Breast epithelium (tissue), 3 donors: ENCODE results near the gene TIGD3.

Experiments
- POLR2A ChIP-seq: fragments of 450-650 bp; IDR thresholded peaks from one replicate; pipeline ENCODE4 v1.6.1; 2016; ENCODE audit warnings: antibody characterized with exemption, mild to moderate bottlenecking, moderate library complexity
- TF ChIP-seq, protein P1 (sequence below), 3 donors: fragments of 450-650 bp; IDR thresholded peaks; one replicate each; pipeline ENCODE4 v1.5.1; 2016 to 2017; ENCODE audit warnings: antibody characterized with exemption in 3 of 3, mild to moderate bottlenecking in 3 of 3, moderate library complexity in 3 of 3

DNA sequence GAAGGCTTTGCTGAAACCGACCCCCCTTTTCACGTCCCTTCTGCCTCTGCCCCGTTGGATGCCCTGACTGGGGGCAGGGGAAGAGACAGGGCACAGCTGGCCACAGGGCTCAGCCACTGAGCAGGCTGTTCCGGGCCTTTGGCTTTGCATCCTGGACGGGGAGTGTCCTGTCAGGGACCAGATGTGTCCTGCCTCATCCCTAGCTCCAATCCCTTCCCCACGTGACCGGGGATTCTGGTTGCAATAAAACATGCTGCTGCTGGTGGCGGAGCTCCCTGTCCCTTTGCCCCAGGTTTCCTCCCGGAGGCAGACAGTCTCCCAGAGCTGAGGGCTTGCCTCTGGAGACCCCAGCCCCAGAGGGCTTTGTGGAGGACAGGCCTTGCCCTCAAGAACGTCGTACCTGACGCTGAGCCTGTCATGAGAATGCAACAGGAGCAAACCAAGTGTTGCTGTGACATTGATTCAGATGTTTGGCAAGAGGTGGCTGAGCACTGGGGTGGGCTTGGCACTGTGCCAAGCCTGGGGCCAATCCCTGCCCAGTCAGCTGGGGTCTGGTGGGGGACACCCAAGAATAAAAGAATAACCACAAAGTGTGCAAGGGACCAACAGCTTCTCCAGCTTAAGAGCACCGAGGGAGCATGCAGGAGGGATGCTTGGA is 32.6 kb upstream of the TIGD3 start:
- TF ChIP-seq, protein P1, sequence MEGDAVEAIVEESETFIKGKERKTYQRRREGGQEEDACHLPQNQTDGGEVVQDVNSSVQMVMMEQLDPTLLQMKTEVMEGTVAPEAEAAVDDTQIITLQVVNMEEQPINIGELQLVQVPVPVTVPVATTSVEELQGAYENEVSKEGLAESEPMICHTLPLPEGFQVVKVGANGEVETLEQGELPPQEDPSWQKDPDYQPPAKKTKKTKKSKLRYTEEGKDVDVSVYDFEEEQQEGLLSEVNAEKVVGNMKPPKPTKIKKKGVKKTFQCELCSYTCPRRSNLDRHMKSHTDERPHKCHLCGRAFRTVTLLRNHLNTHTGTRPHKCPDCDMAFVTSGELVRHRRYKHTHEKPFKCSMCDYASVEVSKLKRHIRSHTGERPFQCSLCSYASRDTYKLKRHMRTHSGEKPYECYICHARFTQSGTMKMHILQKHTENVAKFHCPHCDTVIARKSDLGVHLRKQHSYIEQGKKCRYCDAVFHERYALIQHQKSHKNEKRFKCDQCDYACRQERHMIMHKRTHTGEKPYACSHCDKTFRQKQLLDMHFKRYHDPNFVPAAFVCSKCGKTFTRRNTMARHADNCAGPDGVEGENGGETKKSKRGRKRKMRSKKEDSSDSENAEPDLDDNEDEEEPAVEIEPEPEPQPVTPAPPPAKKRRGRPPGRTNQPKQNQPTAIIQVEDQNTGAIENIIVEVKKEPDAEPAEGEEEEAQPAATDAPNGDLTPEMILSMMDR (IDR thresholded peaks at IDR 0.05) = no peak
- TF ChIP-seq POLR2A = no peak
